GM10248 (cell line): ENCODE data around the gene LITAFD.

ENCODE experiments used
- CTCF ChIA-PET: fragments of 300-600 bp; sonication (Branson Sonifier 250); formaldehyde crosslinking; extraction: SDS; loops from one replicate; lab custom pipeline; 2021; ENCODE audit warnings: antibody characterized with exemption; lab: Yijun Ruan, JAX
- POLR2A ChIA-PET: fragments of 350-650 bp; sonication (Branson Sonifier 250); formaldehyde crosslinking; extraction: SDS; loops from one replicate; lab custom pipeline; 2020; ENCODE audit warnings: antibody characterized with exemption; lab: Yijun Ruan, JAX
- DNase-seq: peaks from one replicate; pipeline ENCODE4 v3.0.0; 2012; ENCODE audit errors: extremely low spot score
- CTCF ChIP-seq: IDR thresholded peaks from 2 replicates; pipeline ENCODE4 v1.5.1; 2012; ENCODE audit warnings: mild to moderate bottlenecking, low read depth; ENCODE audit errors: extremely low read depth, missing control alignments, control extremely low read depth

Gene LITAFD

GRCh38 chr16:8863594-8864424, 18.3 kb upstream of the LITAFD start:
- ChIA-PET CTCF (interaction anchor here (1.0 to 2.0 kb wide), 5 partner anchors 9 to 208 kb away, joined by 3 to 6 read pairs (median 5); no protein-coding TSS in a partner anchor), POLR2A (interaction anchor here (0.6 kb wide), 1 partner anchor 242 kb away, joined by 5 read pairs; no protein-coding TSS in a partner anchor)
- no peak for DNase-seq
- no peak for TF ChIP-seq CTCF

DNA sequence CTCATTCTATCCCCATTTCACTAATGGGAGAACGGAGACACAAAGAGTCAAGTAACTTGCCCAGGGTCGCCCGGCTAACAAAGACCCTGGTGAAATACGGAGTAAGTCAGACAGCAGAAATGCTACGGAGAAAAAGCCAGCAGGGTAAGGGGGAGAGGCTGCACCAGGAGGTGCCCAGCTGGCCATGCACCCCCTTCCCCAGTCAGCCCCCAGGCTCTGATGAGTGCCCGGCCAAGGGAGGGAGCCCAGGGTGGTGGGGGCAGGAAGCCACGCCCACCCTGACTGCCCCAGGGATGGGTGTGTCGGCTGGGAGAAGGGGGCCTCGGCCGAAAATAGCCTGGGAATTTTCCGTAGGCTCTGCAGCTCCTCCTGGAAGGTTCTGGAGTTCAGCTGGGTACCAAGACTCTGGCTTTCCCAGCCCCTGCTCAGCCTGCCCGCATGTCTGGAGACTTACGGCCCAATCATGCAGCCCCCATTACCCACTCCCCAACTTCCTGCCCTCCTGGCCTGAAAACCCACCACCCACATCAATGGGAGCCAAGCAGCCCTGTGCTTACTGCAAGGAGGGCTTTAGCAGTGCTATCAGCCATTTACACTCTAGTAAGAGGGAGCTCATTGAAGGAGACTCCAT, 17.6 kb upstream of the LITAFD start:
- DNase-seq = no peak
- CTCF ChIA-PET = interaction anchor here (1.0 to 2.0 kb wide), 4 partner anchors 9 to 83 kb away, joined by 4 to 6 read pairs (median 6); no protein-coding TSS in a partner anchor
- POLR2A ChIA-PET = interaction anchor here (0.6 kb wide), 1 partner anchor 241 kb away, joined by 5 read pairs; no protein-coding TSS in a partner anchor
- TF ChIP-seq CTCF = no peak

DNA sequence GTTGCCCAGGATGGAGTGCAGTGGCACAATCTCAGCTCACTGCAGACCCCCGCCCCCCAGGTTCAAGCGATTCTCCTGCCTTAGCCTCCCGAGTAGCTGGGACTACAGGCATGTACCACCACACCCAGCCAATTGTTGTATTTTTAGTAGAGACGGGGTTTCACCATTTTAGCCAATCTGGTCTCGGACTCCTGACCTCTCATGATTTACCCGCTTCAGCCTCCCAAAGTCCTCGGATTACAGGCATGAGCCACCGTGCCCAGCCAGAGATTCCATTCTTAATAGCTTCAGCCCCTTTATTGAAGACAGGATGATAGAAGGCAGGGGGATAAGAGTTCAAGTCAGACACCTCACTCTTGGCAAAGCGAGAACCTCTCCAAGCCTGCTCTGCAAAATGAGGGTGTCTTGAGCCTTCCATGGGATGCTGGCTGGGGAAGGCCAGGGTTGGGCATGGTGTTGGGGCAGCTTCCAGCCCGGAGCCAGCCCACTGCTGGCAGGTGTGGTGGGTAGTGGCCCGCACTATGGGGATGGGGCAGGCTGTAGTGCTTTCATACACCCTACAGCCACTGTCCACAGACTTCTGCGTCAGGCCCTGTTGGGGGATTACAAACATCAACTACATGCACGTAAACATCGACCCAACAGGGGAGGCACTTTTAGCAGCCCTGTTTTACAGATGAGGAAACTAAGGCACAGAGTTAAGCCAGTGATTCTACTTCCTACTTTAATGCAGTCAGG, 16.8 kb upstream of the LITAFD start:
- no peak for TF ChIP-seq CTCF
- no peak for DNase-seq
- ChIA-PET CTCF (interaction anchor here (1.0 to 2.1 kb wide), 3 partner anchors 9 to 82 kb away, joined by 4 to 7 read pairs (median 6); no protein-coding TSS in a partner anchor), POLR2A (no interaction called here)

DNA sequence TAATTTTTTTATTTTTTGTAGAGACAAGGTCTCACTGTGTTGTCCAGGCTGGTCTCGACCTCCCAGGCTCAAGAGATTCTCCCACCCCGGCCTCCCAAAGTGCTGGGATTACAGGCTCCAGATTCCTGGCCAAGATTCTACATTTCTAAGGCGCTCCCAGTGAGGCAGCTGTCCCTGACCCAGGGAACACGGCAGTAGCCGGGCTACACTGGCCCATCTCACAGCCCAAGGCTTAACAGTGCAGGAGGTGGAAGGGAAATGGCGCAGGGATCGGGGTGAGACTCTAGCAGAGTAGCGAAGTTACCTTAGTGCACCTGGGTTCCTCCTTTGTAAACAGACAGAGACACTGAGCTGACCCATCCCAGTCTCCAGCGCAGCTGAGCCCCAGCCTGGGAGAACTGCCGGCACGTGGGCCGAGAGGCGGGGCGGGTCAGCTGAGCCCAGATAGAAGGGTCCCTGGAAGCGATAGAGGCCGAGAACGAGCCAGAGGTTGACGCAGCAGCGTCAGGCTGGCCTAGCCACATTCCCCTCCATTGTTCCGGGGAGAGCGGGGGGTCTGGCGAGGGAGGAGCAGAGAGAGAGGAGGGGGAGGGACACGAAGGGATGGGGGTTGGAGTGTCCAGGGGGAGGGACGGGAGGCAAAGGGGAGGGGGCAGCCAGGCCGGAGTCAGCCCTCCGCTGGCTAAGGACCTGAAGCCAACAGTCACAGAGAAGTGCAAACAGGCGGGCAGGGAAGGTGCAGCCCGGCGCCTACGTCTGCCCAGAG, 15.8 kb upstream of the LITAFD start:
- no peak for TF ChIP-seq CTCF
- no peak for DNase-seq
- ChIA-PET POLR2A (no interaction called here), CTCF (interaction anchor here (2.1 kb wide), 1 partner anchor 12 kb away, joined by 7 read pairs; no protein-coding TSS in a partner anchor)

DNA sequence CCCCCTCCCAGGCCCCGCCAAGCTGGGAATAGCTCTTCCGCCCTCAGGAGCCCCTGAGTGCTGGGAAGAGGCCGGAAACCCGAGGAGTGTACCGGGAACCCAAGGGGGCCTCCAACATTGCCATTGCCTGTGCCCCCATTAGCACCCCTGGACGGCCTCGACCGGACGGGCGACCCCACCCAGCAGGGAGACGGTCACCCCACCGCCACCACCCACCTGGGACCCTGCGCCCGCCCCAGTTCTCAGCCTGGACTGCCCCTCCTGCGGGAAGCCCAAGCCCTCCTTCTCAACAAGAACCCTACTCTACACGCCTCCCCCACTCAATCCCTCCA, 15.3 kb upstream of the LITAFD start:
- CTCF ChIA-PET = interaction anchor here (2.1 to 10.1 kb wide), 2 partner anchors 13 to 18 kb away, joined by 7 to 165 read pairs; partner anchors contain the start of gene LITAFD
- no peak for TF ChIP-seq CTCF
- no peak for DNase-seq
- POLR2A ChIA-PET = interaction anchor here (0.6 kb wide), 1 partner anchor 224 kb away, joined by 5 read pairs; the partner anchor contains the start of gene HAPSTR1
